ENCODE measurements around the gene SHLD1. TPM values are rescaled to one million over a fixed set of nuclear protein-coding genes. Genes with fewer than 3 reads are reported as not detected.

SHLD1 gene
- total RNA-seq, 1 donor from 2014 or later = 8.6 TPM

DNA sequence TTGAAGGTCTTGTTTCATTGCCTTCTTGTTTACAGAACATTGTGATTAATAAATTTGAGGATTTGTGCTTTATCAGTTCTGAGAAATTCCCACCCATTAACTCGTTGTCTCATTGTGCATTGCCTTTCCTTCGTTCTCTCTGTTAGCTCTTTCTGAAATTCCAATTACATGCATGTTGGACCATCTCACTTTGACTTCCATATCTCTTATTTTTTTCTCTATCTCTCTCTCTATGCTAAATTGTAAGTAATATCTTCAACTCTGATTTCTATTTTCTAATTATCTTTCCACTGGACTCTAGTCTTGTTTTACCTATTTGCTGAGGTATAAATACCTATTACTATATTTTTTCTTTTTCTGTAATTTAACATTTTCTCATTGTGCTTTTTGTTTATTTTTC is 92.3 kb downstream of the SHLD1 start:
- Mint-ChIP-seq H3K9me3 (no peaks in the 10 kb centered on the region), H3K4me3 (no peak overlapping the region), H3K4me1 (peaks cover 34% of the 10 kb centered on the region), H3K27me3 (peaks cover 2% of the 10 kb centered on the region), H3K27ac (no peak overlapping the region), H3K36me3 (ENCODE audit: low read depth) (no peaks in the 10 kb centered on the region)
- no peak for DNase-seq
- intact Hi-C loops (cut with micrococcal nuclease) = loop anchor here (5.0 to 10.0 kb wide), 4 partner anchors 35 to 718 kb away; partner anchors contain the start of gene CDS2

GRCh38 chr20:5843054-5843592 is 92.9 kb downstream of the SHLD1 start:
- intact Hi-C loops (cut with micrococcal nuclease) = loop anchor here (1.0 to 10.0 kb wide), 5 partner anchors 36 to 718 kb away; partner anchors contain the start of gene CDS2
- Mint-ChIP-seq H3K36me3 (ENCODE audit: low read depth) (no peaks in the 10 kb centered on the region), H3K27me3 (peaks cover 2% of the 10 kb centered on the region), H3K9me3 (no peaks in the 10 kb centered on the region), H3K4me1 (peaks cover 34% of the 10 kb centered on the region), H3K27ac (peak overlapping the region; percentile 69), H3K4me3 (peak overlapping the region; percentile 41)
- no peak for DNase-seq

DNA sequence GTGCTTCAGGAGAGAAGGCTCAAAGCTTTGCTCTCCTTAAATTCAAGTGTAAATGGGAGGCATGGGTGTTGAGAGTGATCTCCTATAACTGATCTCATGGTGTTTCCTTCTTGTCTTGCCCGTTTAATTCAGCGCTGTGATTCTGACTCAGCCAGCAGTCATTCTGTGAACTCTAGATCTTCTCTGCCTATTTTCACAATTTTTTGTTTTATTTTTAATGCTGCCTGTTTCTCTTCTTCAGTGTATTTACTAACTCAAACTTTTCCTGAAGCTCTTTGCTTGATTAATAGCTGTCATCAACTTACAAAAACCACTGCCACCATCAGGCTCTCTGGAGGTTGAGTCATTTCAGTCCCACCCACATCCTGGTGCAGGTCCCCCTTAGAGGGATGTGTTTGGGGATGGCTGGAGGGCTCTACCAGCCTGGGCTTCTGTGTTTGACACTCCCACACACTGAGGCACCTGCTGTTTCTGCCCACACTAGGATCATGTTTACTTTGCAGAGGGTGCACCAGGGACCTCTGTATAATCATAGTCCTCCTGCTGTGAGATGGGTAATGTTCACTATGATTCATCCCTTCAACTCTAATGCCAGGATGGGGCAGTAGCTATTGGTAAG is 94.0 kb downstream of the SHLD1 start:
- DNase-seq = peak; percentile 84
- Mint-ChIP-seq H3K27ac (peak overlapping the region; percentile 93), H3K27me3 (peaks cover 2% of the 10 kb centered on the region), H3K4me3 (peak overlapping the region; percentile 65), H3K36me3 (ENCODE audit: low read depth) (no peaks in the 10 kb centered on the region), H3K9me3 (no peaks in the 10 kb centered on the region), H3K4me1 (peaks cover 39% of the 10 kb centered on the region)
- intact Hi-C loops (cut with micrococcal nuclease) = loop anchor here (1.0 to 10.0 kb wide), 7 partner anchors 9 to 719 kb away; partner anchors contain the start of genes CDS2, MCM8 and TRMT6

- DNase-seq = peak; percentile 62
- peak overlapping the region; percentile 85 for H3K27ac Mint-ChIP-seq
- H3K4me1 Mint-ChIP-seq = peaks cover 39% of the 10 kb centered on the region
- H3K27me3 Mint-ChIP-seq = peaks cover 2% of the 10 kb centered on the region
- no peaks in the 10 kb centered on the region for H3K9me3 Mint-ChIP-seq
- no peaks in the 10 kb centered on the region for H3K36me3 Mint-ChIP-seq (ENCODE audit: low read depth)
- intact Hi-C loops (cut with micrococcal nuclease) = loop anchor here (2.0 to 10.0 kb wide), 3 partner anchors 73 to 721 kb away; partner anchors contain the start of gene CDS2
- H3K4me3 Mint-ChIP-seq = no peak overlapping the region
Measured at GRCh38 chr20:5845681-5846615, 95.7 kb downstream of the SHLD1 start.

DNA sequence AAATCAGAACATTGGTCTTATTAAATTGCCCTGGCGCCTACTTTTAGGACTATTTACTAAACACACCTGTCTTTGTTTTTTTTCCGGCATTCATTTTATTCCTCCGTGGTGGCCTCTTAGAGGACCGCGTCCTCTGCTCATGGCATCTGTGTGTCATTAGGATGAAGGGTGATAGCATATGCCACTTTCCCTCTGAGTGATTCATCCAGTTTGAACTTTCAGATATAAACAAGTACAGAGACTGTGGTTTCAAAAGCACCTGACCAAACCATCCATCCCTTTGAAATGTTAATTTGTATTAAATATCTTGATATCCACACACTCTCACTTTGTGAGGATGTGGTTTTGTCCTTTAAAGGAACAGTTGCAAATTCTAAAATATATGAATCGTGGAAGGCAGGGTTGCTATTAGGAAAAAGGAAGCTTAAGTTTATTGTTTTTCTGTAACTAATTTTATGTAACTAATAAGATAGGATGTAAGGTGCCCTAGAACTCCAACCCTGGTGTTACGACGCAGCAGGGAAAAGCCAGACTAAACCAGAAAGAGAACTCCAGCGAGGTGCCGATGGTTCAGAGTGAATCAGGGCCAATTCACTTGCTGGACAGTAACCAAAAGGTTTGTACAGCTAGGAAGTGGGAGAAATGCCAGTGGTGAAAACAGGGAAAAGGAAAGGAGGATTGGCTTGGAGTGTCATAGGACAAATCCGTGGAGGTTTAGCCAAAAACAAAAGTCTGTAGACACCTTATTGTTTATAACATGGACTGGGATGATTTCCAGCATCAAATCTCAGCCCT is 98.7 kb downstream of the SHLD1 start:
- Mint-ChIP-seq H3K27ac (peak overlapping the region; percentile 5), H3K4me3 (no peak overlapping the region), H3K36me3 (ENCODE audit: low read depth) (no peaks in the 10 kb centered on the region), H3K9me3 (no peaks in the 10 kb centered on the region), H3K4me1 (peaks cover 20% of the 10 kb centered on the region), H3K27me3 (no peaks in the 10 kb centered on the region)
- intact Hi-C loops (cut with micrococcal nuclease) = loop anchor here (10.0 kb wide), 2 partner anchors 494 to 724 kb away; partner anchors contain the start of gene CDS2
- no peak for DNase-seq

GRCh38 chr20:5855939-5856338 is 105.7 kb downstream of the SHLD1 start:
- H3K36me3 Mint-ChIP-seq (ENCODE audit: low read depth) = no peaks in the 10 kb centered on the region
- no peak overlapping the region for H3K4me3 Mint-ChIP-seq
- H3K9me3 Mint-ChIP-seq = peaks cover 4% of the 10 kb centered on the region
- peaks cover 2% of the 10 kb centered on the region for H3K4me1 Mint-ChIP-seq
- no peaks in the 10 kb centered on the region for H3K27me3 Mint-ChIP-seq
- DNase-seq = no peak
- no peak overlapping the region for H3K27ac Mint-ChIP-seq
- intact Hi-C loops (cut with micrococcal nuclease) = no loop called here

DNA sequence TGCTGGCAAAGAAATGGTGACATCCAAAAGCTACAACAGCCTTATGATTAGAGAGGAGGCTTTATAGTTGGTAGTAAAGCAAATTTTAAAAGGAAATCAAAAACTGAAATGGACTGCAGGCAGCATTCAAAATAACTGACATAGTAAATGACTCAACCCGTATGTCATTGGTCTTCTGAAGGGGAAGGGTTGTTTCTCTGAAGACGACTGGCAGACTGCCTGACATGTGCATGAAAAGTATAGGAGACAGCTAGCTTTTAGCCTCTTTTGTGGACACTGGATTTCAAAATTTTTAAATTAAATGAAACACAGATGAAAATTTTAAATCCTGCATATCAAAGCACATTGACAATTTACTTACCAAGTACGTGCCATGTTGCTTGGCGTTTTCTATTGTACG is 109.4 kb downstream of the SHLD1 start:
- H3K9me3 Mint-ChIP-seq = peaks cover 7% of the 10 kb centered on the region

GRCh38 chr20:5862703-5863039 is 112.5 kb downstream of the SHLD1 start:
- Mint-ChIP-seq H3K36me3 (ENCODE audit: low read depth) (peaks cover 2% of the 10 kb centered on the region), H3K27me3 (no peaks in the 10 kb centered on the region), H3K4me3 (no peak overlapping the region), H3K27ac (no peak overlapping the region), H3K9me3 (peaks cover 4% of the 10 kb centered on the region), H3K4me1 (peaks cover 7% of the 10 kb centered on the region)
- intact Hi-C loops (cut with micrococcal nuclease) = no loop called here
- no peak for DNase-seq

More for the DNA sequence above, 109.4 kb downstream of the SHLD1 start:
- intact Hi-C loops (cut with micrococcal nuclease) = no loop called here
- Mint-ChIP-seq H3K27me3 (no peaks in the 10 kb centered on the region), H3K36me3 (ENCODE audit: low read depth) (no peaks in the 10 kb centered on the region), H3K4me1 (peaks cover 7% of the 10 kb centered on the region), H3K27ac (no peak overlapping the region), H3K4me3 (no peak overlapping the region)
- DNase-seq = no peak

GRCh38 chr20:5863040-5863833 is 113.0 kb downstream of the SHLD1 start:
- peaks cover 4% of the 10 kb centered on the region for H3K9me3 Mint-ChIP-seq
- H3K27me3 Mint-ChIP-seq = no peaks in the 10 kb centered on the region
- H3K27ac Mint-ChIP-seq = no peak overlapping the region
- peaks cover 7% of the 10 kb centered on the region for H3K4me1 Mint-ChIP-seq
- no peak for DNase-seq
- peaks cover 2% of the 10 kb centered on the region for H3K36me3 Mint-ChIP-seq (ENCODE audit: low read depth)
- no peak overlapping the region for H3K4me3 Mint-ChIP-seq
- intact Hi-C loops (cut with micrococcal nuclease) = no loop called here

DNA sequence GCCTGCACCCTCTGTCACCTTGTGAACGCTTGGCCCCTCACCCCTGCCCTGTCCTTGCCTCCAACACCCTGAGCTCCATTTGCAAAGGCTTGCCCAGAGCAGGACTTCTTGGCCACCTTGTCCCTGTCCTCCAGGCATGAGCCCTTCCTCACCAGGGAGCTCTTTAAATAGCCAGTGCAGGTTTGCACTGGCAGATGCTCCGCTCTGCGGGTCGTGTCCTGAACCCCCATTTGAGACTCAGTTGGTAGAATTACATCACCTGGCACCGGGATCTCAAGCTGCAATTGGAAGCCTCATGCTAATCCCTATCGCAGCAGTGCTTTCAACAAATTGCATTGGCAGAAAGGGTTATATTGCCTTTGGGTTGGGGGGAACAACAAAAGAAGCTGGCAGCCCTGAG is 114.2 kb downstream of the SHLD1 start:
- DNase-seq = no peak
- H3K4me1 Mint-ChIP-seq = peaks cover 7% of the 10 kb centered on the region
- intact Hi-C loops (cut with micrococcal nuclease) = no loop called here
- H3K27me3 Mint-ChIP-seq = no peaks in the 10 kb centered on the region
- H3K4me3 Mint-ChIP-seq = no peak overlapping the region
- H3K27ac Mint-ChIP-seq = no peak overlapping the region
- H3K36me3 Mint-ChIP-seq (ENCODE audit: low read depth) = peaks cover 2% of the 10 kb centered on the region
- H3K9me3 Mint-ChIP-seq = peaks cover 4% of the 10 kb centered on the region

- Mint-ChIP-seq H3K9me3 (peaks cover 4% of the 10 kb centered on the region), H3K4me3 (no peak overlapping the region), H3K36me3 (ENCODE audit: low read depth) (peaks cover 2% of the 10 kb centered on the region), H3K27ac (no peak overlapping the region), H3K27me3 (no peaks in the 10 kb centered on the region), H3K4me1 (peaks cover 7% of the 10 kb centered on the region)
- intact Hi-C loops (cut with micrococcal nuclease) = no loop called here
- no peak for DNase-seq
Measured at GRCh38 chr20:5864873-5865587, 114.8 kb downstream of the SHLD1 start.

- Mint-ChIP-seq H3K9me3 (peaks cover 4% of the 10 kb centered on the region), H3K27ac (no peak overlapping the region), H3K27me3 (no peaks in the 10 kb centered on the region), H3K4me1 (peaks cover 7% of the 10 kb centered on the region), H3K36me3 (ENCODE audit: low read depth) (peaks cover 2% of the 10 kb centered on the region), H3K4me3 (no peak overlapping the region)
- intact Hi-C loops (cut with micrococcal nuclease) = no loop called here
- DNase-seq = no peak
Measured at GRCh38 chr20:5865604-5866003, 115.4 kb downstream of the SHLD1 start.
